Measurements from ENCODE around the gene FGF14. TPM values are rescaled to one million over a fixed set of nuclear protein-coding genes. Genes with fewer than 3 reads are reported as not detected.

FGF14 gene
- total and polyA plus RNA-seq, 2 donors (not counting 3 experiments of a cell fraction or from before 2014, with no cell fraction given), result not detected

DNA sequence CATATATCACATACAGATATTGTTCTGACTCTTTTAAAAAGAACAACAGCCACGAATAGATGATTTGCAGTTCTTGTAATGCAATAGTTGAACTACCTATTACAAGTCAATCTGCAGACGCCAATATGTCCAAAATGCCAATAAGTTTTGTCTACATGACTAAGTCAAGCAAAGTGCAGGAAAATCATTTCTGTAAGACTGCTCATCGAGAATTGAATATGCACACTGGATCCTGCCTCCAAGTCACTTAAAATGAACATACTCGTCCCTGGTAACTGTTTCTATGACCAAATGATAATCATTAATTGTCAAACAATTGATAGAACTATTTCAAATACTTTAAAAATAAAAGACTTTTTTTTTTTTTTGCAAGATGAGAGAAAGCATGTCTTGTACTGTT, 573.7 kb downstream of the FGF14 start:
- no TSS peak for BruUV-seq (replicated peaks)
- H2AFZ ChIP-seq (ENCODE audit: low read depth, low read length), result no peak overlapping the region
- no peaks in the 10 kb centered on the region for H3K79me2 ChIP-seq (ENCODE audit: control insufficient read depth, insufficient read depth, low read length)
- FAIRE-seq (no peak), DNase-seq (ENCODE audit: low read depth, low spot score) (no peak)
- TF ChIP-seq JUN (IDR thresholded peaks at IDR 0.05; ENCODE audit: borderline replicate concordance, insufficient read depth, insufficient read length, low read depth), result no peak
- TF ChIP-seq, protein P1, sequence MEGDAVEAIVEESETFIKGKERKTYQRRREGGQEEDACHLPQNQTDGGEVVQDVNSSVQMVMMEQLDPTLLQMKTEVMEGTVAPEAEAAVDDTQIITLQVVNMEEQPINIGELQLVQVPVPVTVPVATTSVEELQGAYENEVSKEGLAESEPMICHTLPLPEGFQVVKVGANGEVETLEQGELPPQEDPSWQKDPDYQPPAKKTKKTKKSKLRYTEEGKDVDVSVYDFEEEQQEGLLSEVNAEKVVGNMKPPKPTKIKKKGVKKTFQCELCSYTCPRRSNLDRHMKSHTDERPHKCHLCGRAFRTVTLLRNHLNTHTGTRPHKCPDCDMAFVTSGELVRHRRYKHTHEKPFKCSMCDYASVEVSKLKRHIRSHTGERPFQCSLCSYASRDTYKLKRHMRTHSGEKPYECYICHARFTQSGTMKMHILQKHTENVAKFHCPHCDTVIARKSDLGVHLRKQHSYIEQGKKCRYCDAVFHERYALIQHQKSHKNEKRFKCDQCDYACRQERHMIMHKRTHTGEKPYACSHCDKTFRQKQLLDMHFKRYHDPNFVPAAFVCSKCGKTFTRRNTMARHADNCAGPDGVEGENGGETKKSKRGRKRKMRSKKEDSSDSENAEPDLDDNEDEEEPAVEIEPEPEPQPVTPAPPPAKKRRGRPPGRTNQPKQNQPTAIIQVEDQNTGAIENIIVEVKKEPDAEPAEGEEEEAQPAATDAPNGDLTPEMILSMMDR (IDR thresholded peaks at IDR 0.05; ENCODE audit: extremely low read depth in 1 of 2, insufficient read depth in 1 of 2, low read depth in 1 of 2, low read length in 2 of 2), result no peak
- TF ChIP-seq POLR2A (IDR thresholded peaks at IDR 0.05; ENCODE audit: low read depth, low read length), result no peak
- TF ChIP-seq, protein P2, sequence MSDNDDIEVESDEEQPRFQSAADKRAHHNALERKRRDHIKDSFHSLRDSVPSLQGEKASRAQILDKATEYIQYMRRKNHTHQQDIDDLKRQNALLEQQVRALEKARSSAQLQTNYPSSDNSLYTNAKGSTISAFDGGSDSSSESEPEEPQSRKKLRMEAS (IDR thresholded peaks at IDR 0.05; ENCODE audit: insufficient read depth, insufficient read length), result no peak
- no peak for TF ChIP-seq FOS (IDR thresholded peaks at IDR 0.05; ENCODE audit: borderline replicate concordance, insufficient read depth, low read length)
- no peak for TF ChIP-seq MYC (IDR thresholded peaks at IDR 0.05; ENCODE audit: low read depth, low read length)
- TF ChIP-seq GATA2 (IDR thresholded peaks at IDR 0.05; ENCODE audit: insufficient read depth, insufficient read length, low read depth, low read length), result no peak
- no peak for TF ChIP-seq EZH2 (IDR thresholded peaks at IDR 0.05; ENCODE audit: borderline replicate concordance, low read depth, low read length, severe bottlenecking)
- ChIA-PET CTCF (no interaction called here), POLR2A (no interaction called here)
- no peaks in the 10 kb centered on the region for H3K4me1 ChIP-seq (ENCODE audit: control insufficient read depth, extremely low read depth, insufficient read depth, low read length)
- no peaks in the 10 kb centered on the region for H3K9me1 ChIP-seq (replicated peaks; ENCODE audit: control insufficient read depth, extremely low read depth, insufficient read depth, low read length)
- no peaks in the 10 kb centered on the region for H3K9me3 ChIP-seq (replicated peaks; ENCODE audit: control insufficient read depth, insufficient read depth, low read length)
- no peaks in the 10 kb centered on the region for H4K20me1 ChIP-seq (replicated peaks; ENCODE audit: control insufficient read depth, extremely low read depth, insufficient read depth, low read length)
- H3K27ac ChIP-seq (ENCODE audit: insufficient read depth, low read depth, low read length), result no peak overlapping the region
- intact Hi-C loops (cut with micrococcal nuclease), result no loop called here
- dilution Hi-C loops (cut with MboI; ENCODE audit: extremely low pct_ligation_motif_present, low sequenced_read_pairs), result no loop called here
- H3K36me3 ChIP-seq (ENCODE audit: control insufficient read depth in 2 of 2, extremely low read depth in 1 of 2, insufficient read depth in 2 of 2, low read length in 2 of 2), result no peaks in the 10 kb centered on the region
- H3K9ac ChIP-seq (replicated peaks; ENCODE audit: extremely low read depth, insufficient read depth, low read length), result no peak overlapping the region
- no peak overlapping the region for H3K4me2 ChIP-seq (ENCODE audit: insufficient read depth, low read length)
- peaks cover 2% of the 10 kb centered on the region in 2 experiments for H3K27me3 ChIP-seq (ENCODE audit: control insufficient read depth in 2 of 2, insufficient read depth in 2 of 2, low read length in 2 of 2)
- H3K4me3 ChIP-seq (replicated peaks in 1 of 3; ENCODE audit: insufficient read depth in 1 of 3, low read depth in 1 of 3, low read length in 3 of 3), result no peak overlapping the region
